MM.1S (cell line): ENCODE results near the gene KDM5A.
"Not testable (repeated sequence)": the region's sequence is repeated elsewhere in the genome, so short reads cannot be mapped to it uniquely, and the experiment has no call there.

Source experiments
- CTCF ChIP-seq: fragments of 300-600 bp; sonication (generic); IDR thresholded peaks from 2 replicates; pipeline ENCODE4 v1.5.1; 2016; ENCODE audit warnings: antibody characterized with exemption, low read length, mixed read lengths
- EZH2 ChIP-seq: fragments of 300-600 bp; sonication (generic); optimal IDR thresholded peaks from 2 replicates; pipeline ENCODE3; 2017; ENCODE audit warnings: low read depth, mild to moderate bottlenecking, antibody characterized with exemption, low read length, mixed read lengths

GRCh38 chr12:299511-299910, 89.6 kb downstream of the KDM5A start:
- TF ChIP-seq CTCF, EZH2: not testable (repeated sequence)
